ENCODE data around the gene NXPH3. TPM values are rescaled to one million over a fixed set of nuclear protein-coding genes. Genes with fewer than 3 reads are reported as not detected.

NXPH3 gene
- total and polyA plus RNA-seq, 10 of the 15 experiments (the other 5 are each of a cell fraction or from before 2014, with no cell fraction given): 0.08 to 0.35 (median 0.12) TPM; not detected in 2

GRCh38 chr17:49587366-49588073 is 11.8 kb downstream of the NXPH3 start (continued):
- TF ChIP-seq BCLAF1 (IDR thresholded peaks at IDR 0.05) (no peak), SIX5 (IDR thresholded peaks at IDR 0.05; ENCODE audit: low read depth, low read length, severe bottlenecking) (no peak), TCF3 (IDR thresholded peaks at IDR 0.05; ENCODE audit: borderline replicate concordance, insufficient read depth, low read depth, low read length) (no peak)

- in situ Hi-C loops (cut with MboI) (no loop called here), intact Hi-C loops (cut with micrococcal nuclease; ENCODE audit: unreplicated experiment) (no loop called here)
- SMC1A ChIA-PET (ENCODE audit: uncharacterized antibody, unreplicated experiment): no interaction called here
- no peaks in the 10 kb centered on the region for H3K36me3 ChIP-seq (ENCODE audit: control insufficient read depth in 2 of 2, insufficient read depth in 2 of 2, low read length in 1 of 2)
- DNase-seq (ENCODE audit: low read depth, low spot score): no peak
- H3K4me3 ChIP-seq: no peak overlapping the region
- H3K9ac ChIP-seq (ENCODE audit: control insufficient read depth, insufficient read depth, low read length): no peak overlapping the region
- no TSS peak for BruUV-seq (replicated peaks)
- CTCF ChIA-PET: no interaction called here
- POLR2A ChIA-PET: no interaction called here
- no peak overlapping the region for H2AFZ ChIP-seq (ENCODE audit: control insufficient read depth, low read depth, low read length)
- H3K27ac ChIP-seq (ENCODE audit: control insufficient read depth, insufficient read depth): no peak overlapping the region
- WGBS (ENCODE audit: insufficient coverage, insufficient replicate concordance, low lambda C conversion rate, missing lambda C conversion rate): 89% methylated on average over 8 of the region's 8 CpGs
- FAIRE-seq: no peak
- no peak overlapping the region for H3K4me2 ChIP-seq (ENCODE audit: control insufficient read depth, insufficient read depth)
- no peaks in the 10 kb centered on the region for H3K79me2 ChIP-seq (ENCODE audit: control insufficient read depth, insufficient read depth, low read length)
- no peaks in the 10 kb centered on the region for H3K27me3 ChIP-seq (replicated peaks in 1 of 2; ENCODE audit: control insufficient read depth in 2 of 2, insufficient read depth in 2 of 2, low read length in 1 of 2)
- RAD21 ChIA-PET (ENCODE audit: unreplicated experiment): interaction anchor here (1.5 kb wide), 1 partner anchor 105 kb away, joined by 3 read pairs; no protein-coding TSS in a partner anchor
- H3K4me1 ChIP-seq (ENCODE audit: control insufficient read depth, insufficient read depth, low read length): no peaks in the 10 kb centered on the region
- no peaks in the 10 kb centered on the region for H3K9me3 ChIP-seq (replicated peaks; ENCODE audit: control insufficient read depth, insufficient read depth, low read length)
- H4K20me1 ChIP-seq (ENCODE audit: control insufficient read depth, insufficient read depth): no peaks in the 10 kb centered on the region
- no peak for TF ChIP-seq RELB (IDR thresholded peaks at IDR 0.05; ENCODE audit: low read depth)
- no peak for TF ChIP-seq HCFC1 (IDR thresholded peaks at IDR 0.05; ENCODE audit: low read length)
- TF ChIP-seq IRF3 (IDR thresholded peaks at IDR 0.05): no peak
- TF ChIP-seq PKNOX1 (IDR thresholded peaks at IDR 0.05): no peak
- no peak for TF ChIP-seq ZNF274 (IDR thresholded peaks at IDR 0.05; ENCODE audit: insufficient read depth, insufficient read length)
- no peak for TF ChIP-seq NR2F1 (conservative IDR thresholded peaks at IDR 0.05)
- no peak for TF ChIP-seq IRF5 (IDR thresholded peaks at IDR 0.05; ENCODE audit: borderline replicate concordance)
- ATAC-seq: no peak
Measured at GRCh38 chr17:49588312-49588711, 12.6 kb downstream of the NXPH3 start.

All from GM12878 (cell line).